ENCODE data around the gene CFAP61.

The CFAP61 gene

DNA sequence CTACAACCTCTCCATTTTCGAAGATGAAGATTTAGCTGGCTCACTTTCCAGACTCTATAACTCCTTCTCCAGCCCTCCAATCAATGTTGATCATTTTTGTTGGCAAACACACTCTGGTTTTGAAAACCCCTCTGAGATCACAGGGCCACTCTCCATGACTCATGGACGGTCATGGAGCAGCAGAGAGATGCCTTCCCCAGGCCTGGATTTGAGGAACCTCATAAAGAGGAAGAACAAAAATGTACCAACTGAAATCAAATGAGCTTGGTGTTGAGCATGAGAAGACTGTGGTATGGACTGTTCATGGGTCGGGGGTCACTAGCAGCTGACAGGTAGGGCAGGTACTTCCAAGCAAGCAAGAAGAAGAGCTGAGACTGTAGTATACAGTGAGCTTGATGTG, 202.8 kb downstream of the CFAP61 start:
- no peaks in the 10 kb centered on the region for H3K36me3 ChIP-seq (ENCODE audit: insufficient read depth, low read length)
- H3K9me2 ChIP-seq (replicated peaks; ENCODE audit: low read depth, low read length) = no peaks in the 10 kb centered on the region
- no peak overlapping the region for H3K4me3 ChIP-seq (ENCODE audit: low read length, poor library complexity, severe bottlenecking)
- no peaks in the 10 kb centered on the region for H4K20me1 ChIP-seq (ENCODE audit: insufficient read depth, low read length, poor library complexity, severe bottlenecking)
- H3K79me2 ChIP-seq (ENCODE audit: insufficient read depth, low read length) = no peaks in the 10 kb centered on the region
- H3F3A ChIP-seq (ENCODE audit: low read depth) = no peaks in the 10 kb centered on the region
- no peaks in the 10 kb centered on the region for H3K4me1 ChIP-seq (ENCODE audit: insufficient read depth, low read length, poor library complexity, severe bottlenecking)
- H3K9me3 ChIP-seq (ENCODE audit: insufficient read depth, low read depth, low read length) = no peaks in the 10 kb centered on the region
- no peak for TF ChIP-seq EZH2phosphoT487 (IDR thresholded peaks at IDR 0.05; ENCODE audit: borderline replicate concordance)
- TF ChIP-seq, protein P1, sequence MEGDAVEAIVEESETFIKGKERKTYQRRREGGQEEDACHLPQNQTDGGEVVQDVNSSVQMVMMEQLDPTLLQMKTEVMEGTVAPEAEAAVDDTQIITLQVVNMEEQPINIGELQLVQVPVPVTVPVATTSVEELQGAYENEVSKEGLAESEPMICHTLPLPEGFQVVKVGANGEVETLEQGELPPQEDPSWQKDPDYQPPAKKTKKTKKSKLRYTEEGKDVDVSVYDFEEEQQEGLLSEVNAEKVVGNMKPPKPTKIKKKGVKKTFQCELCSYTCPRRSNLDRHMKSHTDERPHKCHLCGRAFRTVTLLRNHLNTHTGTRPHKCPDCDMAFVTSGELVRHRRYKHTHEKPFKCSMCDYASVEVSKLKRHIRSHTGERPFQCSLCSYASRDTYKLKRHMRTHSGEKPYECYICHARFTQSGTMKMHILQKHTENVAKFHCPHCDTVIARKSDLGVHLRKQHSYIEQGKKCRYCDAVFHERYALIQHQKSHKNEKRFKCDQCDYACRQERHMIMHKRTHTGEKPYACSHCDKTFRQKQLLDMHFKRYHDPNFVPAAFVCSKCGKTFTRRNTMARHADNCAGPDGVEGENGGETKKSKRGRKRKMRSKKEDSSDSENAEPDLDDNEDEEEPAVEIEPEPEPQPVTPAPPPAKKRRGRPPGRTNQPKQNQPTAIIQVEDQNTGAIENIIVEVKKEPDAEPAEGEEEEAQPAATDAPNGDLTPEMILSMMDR (conservative IDR thresholded peaks at IDR 0.05; ENCODE audit: low read length) = no peak
- no peak overlapping the region for H3K9ac ChIP-seq (ENCODE audit: low read depth, low read length, poor library complexity, severe bottlenecking)
- no peak overlapping the region for H2AFZ ChIP-seq (ENCODE audit: low read length)
- peaks cover 8% of the 10 kb centered on the region for H3K27me3 ChIP-seq (ENCODE audit: insufficient read depth, low read length, poor library complexity, severe bottlenecking)
- H3K4me2 ChIP-seq (ENCODE audit: low read depth, low read length, poor library complexity, severe bottlenecking) = no peak overlapping the region

DNA sequence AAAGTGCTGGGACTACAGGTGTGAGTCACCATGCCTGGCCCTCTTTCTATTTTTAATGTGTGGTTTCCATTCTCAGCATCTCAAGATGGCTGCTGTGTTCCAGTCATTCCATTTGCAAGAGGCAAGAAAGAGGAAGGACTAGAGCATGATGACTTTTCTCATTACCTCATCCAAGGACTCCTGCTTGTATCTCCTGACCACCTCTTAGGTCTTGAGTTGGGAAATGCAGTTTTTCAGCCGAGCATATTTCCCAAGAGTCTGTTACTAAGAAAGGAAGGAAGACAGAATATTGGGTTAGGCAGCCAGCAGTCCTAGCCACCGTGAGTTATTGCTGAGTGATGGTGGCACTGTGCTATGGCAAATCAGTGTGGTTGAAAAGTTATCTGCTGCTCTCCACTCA, 207.2 kb downstream of the CFAP61 start:
- no peaks in the 10 kb centered on the region for H4K20me1 ChIP-seq (ENCODE audit: insufficient read depth, low read length, poor library complexity, severe bottlenecking)
- H3K9ac ChIP-seq (ENCODE audit: low read depth, low read length, poor library complexity, severe bottlenecking) = no peak overlapping the region
- no peak for TF ChIP-seq EZH2phosphoT487 (IDR thresholded peaks at IDR 0.05; ENCODE audit: borderline replicate concordance)
- TF ChIP-seq, protein P1 (conservative IDR thresholded peaks at IDR 0.05; ENCODE audit: low read length) = no peak
- no peaks in the 10 kb centered on the region for H3F3A ChIP-seq (ENCODE audit: low read depth)
- H3K79me2 ChIP-seq (ENCODE audit: insufficient read depth, low read length) = no peaks in the 10 kb centered on the region
- peaks cover 8% of the 10 kb centered on the region for H3K27me3 ChIP-seq (ENCODE audit: insufficient read depth, low read length, poor library complexity, severe bottlenecking)
- H2AFZ ChIP-seq (ENCODE audit: low read length) = no peak overlapping the region
- H3K4me1 ChIP-seq (ENCODE audit: insufficient read depth, low read length, poor library complexity, severe bottlenecking) = peaks cover 9% of the 10 kb centered on the region
- H3K36me3 ChIP-seq (ENCODE audit: insufficient read depth, low read length) = no peaks in the 10 kb centered on the region
- no peak overlapping the region for H3K4me2 ChIP-seq (ENCODE audit: low read depth, low read length, poor library complexity, severe bottlenecking)
- no peaks in the 10 kb centered on the region for H3K9me2 ChIP-seq (replicated peaks; ENCODE audit: low read depth, low read length)
- no peaks in the 10 kb centered on the region for H3K9me3 ChIP-seq (ENCODE audit: insufficient read depth, low read depth, low read length)
- no peak overlapping the region for H3K4me3 ChIP-seq (ENCODE audit: low read length, poor library complexity, severe bottlenecking)

- TF ChIP-seq, protein P1 (conservative IDR thresholded peaks at IDR 0.05; ENCODE audit: low read length) = no peak
- TF ChIP-seq EZH2phosphoT487 (IDR thresholded peaks at IDR 0.05; ENCODE audit: borderline replicate concordance) = no peak
- Histone ChIP-seq H3K9ac (ENCODE audit: low read depth, low read length, poor library complexity, severe bottlenecking) (no peak overlapping the region), H3K9me2 (replicated peaks; ENCODE audit: low read depth, low read length) (no peaks in the 10 kb centered on the region), H3K4me1 (ENCODE audit: insufficient read depth, low read length, poor library complexity, severe bottlenecking) (peaks cover 9% of the 10 kb centered on the region), H3K9me3 (ENCODE audit: insufficient read depth, low read depth, low read length) (no peaks in the 10 kb centered on the region), H3F3A (ENCODE audit: low read depth) (no peaks in the 10 kb centered on the region), H3K4me3 (ENCODE audit: low read length, poor library complexity, severe bottlenecking) (no peak overlapping the region), H2AFZ (ENCODE audit: low read length) (no peak overlapping the region), H3K4me2 (ENCODE audit: low read depth, low read length, poor library complexity, severe bottlenecking) (peak overlapping the region; percentile 44), H3K79me2 (ENCODE audit: insufficient read depth, low read length) (no peaks in the 10 kb centered on the region), H4K20me1 (ENCODE audit: insufficient read depth, low read length, poor library complexity, severe bottlenecking) (no peaks in the 10 kb centered on the region), H3K36me3 (ENCODE audit: insufficient read depth, low read length) (no peaks in the 10 kb centered on the region), H3K27me3 (ENCODE audit: insufficient read depth, low read length, poor library complexity, severe bottlenecking) (peaks cover 8% of the 10 kb centered on the region)
Observed at GRCh38 chr20:20261159-20261558, 208.8 kb downstream of the CFAP61 start.

Measured in Loucy (cell line).